Sciatic nerve (tissue), 2 donors: ENCODE results near the gene DCTN1. TPM values are rescaled to one million over a fixed set of nuclear protein-coding genes. Genes with fewer than 3 reads are reported as not detected.
"Not testable (repeated sequence)": the region's sequence is repeated elsewhere in the genome, so short reads cannot be mapped to it uniquely, and the experiment has no call there.

Experiments used
- ATAC-seq: fragments of 200-7000 bp; cut with Tn5 transposase; one replicate; pipeline ENCODE4 v1.9.1; 2020; ENCODE audit warnings: mild to moderate bottlenecking, moderate library complexity
- DNase-seq: peaks from one replicate; pipeline ENCODE4 v3.0.0-alpha.2; 2020; ENCODE audit warnings: low spot score
- intact Hi-C: fragments of 100-400 bp; cut with DNase I; formaldehyde crosslinking; loops from one replicate; pipeline ENCODE4 v1.14.2; 2022
- total RNA-seq: library from RNA; stranded (reverse); fragmentation: NEBNext Ultra II Directional; extraction: Animal tissue kit (Norgen Biotek cat#: 25700); gene quantifications from one replicate; pipeline ENCODE4 v1.2.1, GENCODE V29; 2021
- donor health status: DM: no; HTN: no; CAD: no.
- donor health status: DM: no; HTN: no; CAD: no.

DCTN1 gene
- total RNA-seq, 1 donor from 2014 or later: 146 TPM

- ATAC-seq: peak; percentile 98
- peak; percentile 85 for DNase-seq
- intact Hi-C loops: no loop called here
These were observed 5.5 kb downstream of the DCTN1 start for GRCh38 chr2:74374509-74375205.

- ATAC-seq (peak; percentile 11), DNase-seq (no peak)
- intact Hi-C loops: no loop called here
These were observed 6.1 kb downstream of the DCTN1 start for GRCh38 chr2:74373985-74374384.

GRCh38 chr2:74373221-74373676 is 6.9 kb downstream of the DCTN1 start:
- ATAC-seq: peak; percentile 74
- intact Hi-C loops: no loop called here
- DNase-seq: no peak

- intact Hi-C loops: no loop called here
- ATAC-seq: no peak
- no peak for DNase-seq
These were observed 7.4 kb downstream of the DCTN1 start for GRCh38 chr2:74372674-74373073.

GRCh38 chr2:74371421-74371820 is 8.7 kb downstream of the DCTN1 start:
- DNase-seq: no peak
- intact Hi-C loops: no loop called here

GRCh38 chr2:74369976-74370375 is 10.1 kb downstream of the DCTN1 start:
- intact Hi-C loops: no loop called here
- DNase-seq (no peak), ATAC-seq (no peak)

More at GRCh38 chr2:74371421-74371820, 8.7 kb downstream of the DCTN1 start:
- ATAC-seq: no peak

- DNase-seq (no peak), ATAC-seq (no peak)
- intact Hi-C loops: no loop called here
These were observed 11.6 kb downstream of the DCTN1 start for GRCh38 chr2:74368499-74368898.

GRCh38 chr2:74367789-74368188 is 12.3 kb downstream of the DCTN1 start:
- DNase-seq: no peak
- intact Hi-C loops: no loop called here
- no peak for ATAC-seq

GRCh38 chr2:74366036-74366435 is 14.1 kb downstream of the DCTN1 start:
- no peak for DNase-seq
- intact Hi-C loops: no loop called here
- ATAC-seq: no peak

- no peak for ATAC-seq
- DNase-seq: no peak
- intact Hi-C loops: no loop called here
These were observed 15.3 kb downstream of the DCTN1 start for GRCh38 chr2:74364533-74365505.

- ATAC-seq (no peak), DNase-seq (no peak)
- intact Hi-C loops: no loop called here
These were observed 18.8 kb downstream of the DCTN1 start for GRCh38 chr2:74361327-74361726.

- intact Hi-C loops: no loop called here
- ATAC-seq: no peak
- DNase-seq: no peak
These were observed 22.5 kb downstream of the DCTN1 start for GRCh38 chr2:74357627-74358026.

- DNase-seq (no peak), ATAC-seq (no peak)
- intact Hi-C loops: no loop called here
These were observed 30.2 kb downstream of the DCTN1 start for GRCh38 chr2:74349889-74350288.

GRCh38 chr2:74347742-74348141 is 32.4 kb downstream of the DCTN1 start:
- ATAC-seq: no peak
- no peak for DNase-seq
- intact Hi-C loops: no loop called here

GRCh38 chr2:74347303-74347702 is 32.8 kb downstream of the DCTN1 start:
- intact Hi-C loops: no loop called here
- DNase-seq (no peak), ATAC-seq (no peak)

GRCh38 chr2:74345272-74345943 is 34.7 kb downstream of the DCTN1 start:
- intact Hi-C loops: no loop called here
- DNase-seq (no peak), ATAC-seq (no peak)

GRCh38 chr2:74343316-74343715 is 36.8 kb downstream of the DCTN1 start, which contains the start of gene SLC4A5:
TSS of gene SLC4A5 (minus strand) at chr2:74343416. CDS start at chr2:74315023, 28,393 bp downstream.
- intact Hi-C loops: no loop called here
- DNase-seq: no peak
- no peak for ATAC-seq

GRCh38 chr2:74336227-74336626 is 43.9 kb downstream of the DCTN1 start:
- ATAC-seq, intact Hi-C loops, DNase-seq: not testable (repeated sequence)

GRCh38 chr2:74334931-74335333 is 45.2 kb downstream of the DCTN1 start:
- intact Hi-C loops: no loop called here
- ATAC-seq (peak; percentile 91), DNase-seq (peak; percentile 88)
